HEK293 (cell line): ENCODE measurements around the gene FSD2.

Experiments used
- CTCF ChIP-seq: fragments of 450-650 bp; formaldehyde crosslinking; IDR thresholded peaks from 2 replicates; pipeline ENCODE4 v1.5.1; 2016; ENCODE audit warnings: missing biosample characterization, missing genetic modification characterization
- HOXC10 ChIP-seq: sonication (generic); formaldehyde crosslinking; IDR thresholded peaks from 2 replicates; pipeline ENCODE4 v1.8.1; 2023; ENCODE audit warnings: mild to moderate bottlenecking, missing genetic modification reagents
- PRDM10 ChIP-seq: fragments of 450-650 bp; formaldehyde crosslinking; IDR thresholded peaks from 2 replicates; pipeline ENCODE4 v1.5.1; 2016; ENCODE audit warnings: missing biosample characterization, missing genetic modification characterization
- TRIM28 ChIP-seq: IDR thresholded peaks from 2 replicates; pipeline ENCODE4 v1.6.1; 2011; ENCODE audit warnings: low read length, control low read depth, borderline replicate concordance
- YY1 ChIP-seq: fragments of 450-650 bp; formaldehyde crosslinking; IDR thresholded peaks from 2 replicates; pipeline ENCODE4 v1.5.1; 2018; ENCODE audit warnings: missing biosample characterization, missing genetic modification characterization
- ZBTB7A ChIP-seq: fragments of 450-650 bp; formaldehyde crosslinking; IDR thresholded peaks from 2 replicates; pipeline ENCODE4 v1.5.1; 2016; ENCODE audit warnings: low read depth, missing biosample characterization, missing genetic modification characterization
- ZNF280D ChIP-seq: fragments of 450-650 bp; formaldehyde crosslinking; IDR thresholded peaks from 2 replicates; pipeline ENCODE4 v1.5.1; 2016; ENCODE audit warnings: missing biosample characterization, missing genetic modification characterization
- ZNF433 ChIP-seq: fragments of 450-650 bp; formaldehyde crosslinking; IDR thresholded peaks from 2 replicates; pipeline ENCODE4 v1.5.1; 2016; ENCODE audit warnings: missing biosample characterization, missing genetic modification characterization, low read depth

DNA sequence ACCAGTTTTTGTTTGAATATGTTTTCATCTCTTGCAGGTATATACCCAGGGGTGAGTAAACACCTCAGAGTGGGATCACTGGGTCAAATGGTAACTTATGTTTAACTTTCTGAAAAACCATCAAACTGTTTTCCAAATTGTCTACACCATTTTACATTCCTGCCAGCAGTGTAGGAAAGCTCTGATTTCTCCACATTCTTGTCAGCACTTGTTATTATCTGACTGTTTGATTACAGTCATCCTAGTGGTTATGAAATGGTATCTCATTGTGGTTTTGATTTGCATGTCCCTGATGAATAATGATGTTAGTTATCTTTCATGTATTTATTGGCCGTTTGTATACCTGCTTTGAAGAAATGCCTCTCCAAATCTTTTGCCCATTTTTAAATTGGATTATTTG lies 13.8 kb downstream of the FSD2 start:
- TF ChIP-seq ZNF433 (tag by site-specific recombination) = no peak
- no peak for TF ChIP-seq CTCF (tag by site-specific recombination)
- TF ChIP-seq ZBTB7A (tag by site-specific recombination) = no peak
- no peak for TF ChIP-seq PRDM10 (tag by site-specific recombination)
- no peak for TF ChIP-seq ZNF280D (tag by site-specific recombination)
- TF ChIP-seq HOXC10 (CRISPR knock-in tag) = no peak
- TF ChIP-seq YY1 (tag by site-specific recombination) = no peak
- TF ChIP-seq TRIM28 = no peak
